Glomerular endothelial cell (primary cell): ENCODE results near the gene MOB3B. TPM values are rescaled to one million over a fixed set of nuclear protein-coding genes. Genes with fewer than 3 reads are reported as not detected.
A peak's percentile ranks its signal among the peaks of the same experiment; 100 is the strongest.

Source experiments
- DNase-seq: peaks from one replicate; pipeline ENCODE4 v3.0.0-alpha.2; 2011; ENCODE audit warnings: low read depth, low spot score; ENCODE audit errors: extremely low read depth
- total RNA-seq: library from RNA; depleted of rRNA; stranded (reverse); fragments of >200 nt; gene quantifications from 2 replicates; pipeline ENCODE4 v1.2.3, GENCODE V29; 2015

Gene MOB3B
- total RNA-seq, 1 donor from 2014 or later, result 0.47 TPM

DNA sequence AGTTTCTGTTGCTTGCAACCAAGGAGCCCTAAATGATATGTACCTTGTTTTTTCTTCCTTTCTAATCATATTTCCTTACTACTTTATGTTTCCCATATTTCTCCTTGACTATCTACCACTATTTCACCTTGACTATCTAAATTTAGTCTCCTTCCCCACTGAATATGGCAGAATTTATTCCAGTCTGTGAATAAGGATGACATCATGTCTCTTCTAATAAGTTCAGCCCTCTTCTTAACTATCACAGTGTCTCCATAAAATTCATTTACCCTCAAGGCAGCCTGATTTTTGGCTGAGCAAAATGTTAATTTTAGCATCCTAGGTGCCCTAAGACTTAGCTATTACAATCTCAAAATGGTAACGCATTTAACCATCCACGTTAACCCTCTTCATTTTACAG is 133.1 kb downstream of the MOB3B start:
- no peak for DNase-seq

DNA sequence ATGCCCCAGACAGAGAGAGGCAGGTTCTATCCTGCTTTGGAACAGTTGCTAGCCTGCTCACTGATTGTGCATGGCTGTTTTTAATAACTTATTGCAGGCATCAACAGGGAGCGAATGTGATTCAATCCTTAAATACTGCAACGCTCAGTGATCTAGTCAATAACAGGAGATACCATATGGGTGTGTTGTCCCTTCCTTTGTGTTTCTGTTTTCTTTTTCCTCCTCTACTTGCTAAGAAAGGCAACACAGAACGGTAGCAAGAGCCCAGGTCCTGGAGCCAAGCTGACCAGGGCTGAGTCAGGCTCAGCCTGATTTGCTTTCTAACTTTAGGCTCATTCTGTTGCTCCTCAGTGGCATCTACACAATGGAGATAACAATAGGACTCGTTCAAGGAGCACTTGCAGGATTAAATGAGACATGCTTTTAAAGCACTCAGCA is 134.1 kb downstream of the MOB3B start:
- DNase-seq, result no peak

DNA sequence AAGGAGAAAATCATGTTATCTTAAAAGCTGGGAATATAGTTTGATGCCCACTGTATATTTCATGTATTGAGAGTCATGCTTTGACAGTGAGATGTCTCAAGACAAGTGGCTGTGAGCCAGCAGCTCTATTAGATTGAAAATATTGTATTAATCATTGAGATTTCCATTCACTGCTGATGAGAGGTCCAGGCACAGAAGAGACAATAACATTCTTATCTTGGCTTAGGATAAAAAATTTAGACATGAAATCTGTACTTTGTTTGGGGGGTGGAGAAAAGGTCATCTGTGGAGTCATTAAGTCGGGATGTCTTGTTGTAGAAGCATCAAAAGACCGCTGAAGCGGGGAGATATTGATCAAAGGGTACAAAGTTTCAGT is 134.8 kb downstream of the MOB3B start:
- no peak for DNase-seq

DNA sequence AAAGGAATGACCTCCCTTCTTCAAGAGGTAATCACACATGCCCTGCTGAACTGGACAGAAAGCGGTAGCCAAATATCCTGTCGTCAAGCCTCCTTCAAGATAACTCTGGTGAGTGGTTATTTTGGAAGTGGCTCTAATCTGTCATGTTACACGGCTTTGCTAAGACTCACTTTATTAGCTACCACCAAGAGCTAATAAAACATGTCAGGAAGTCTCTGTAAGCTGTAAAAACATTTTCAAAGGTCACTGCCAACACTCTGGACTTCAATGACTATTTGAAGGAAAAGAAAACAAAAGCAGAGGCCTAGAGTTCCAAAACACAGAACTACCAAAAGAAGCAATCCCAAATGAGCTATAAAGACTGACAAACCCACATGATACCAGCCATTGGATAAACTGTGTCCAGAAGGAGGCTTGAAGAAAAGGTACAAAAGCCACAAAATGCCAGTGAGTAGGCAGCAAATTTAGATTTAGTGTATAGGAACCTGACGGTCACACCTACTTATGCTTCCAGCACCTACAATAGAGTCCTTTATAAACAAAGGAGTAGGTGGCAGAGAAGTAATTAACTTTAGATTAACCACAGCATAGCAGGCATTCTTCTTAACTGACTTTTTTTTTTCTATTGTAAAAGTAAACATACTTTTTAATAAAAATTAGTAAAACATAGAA is 135.3 kb downstream of the MOB3B start:
- DNase-seq, result peak; percentile 60

DNA sequence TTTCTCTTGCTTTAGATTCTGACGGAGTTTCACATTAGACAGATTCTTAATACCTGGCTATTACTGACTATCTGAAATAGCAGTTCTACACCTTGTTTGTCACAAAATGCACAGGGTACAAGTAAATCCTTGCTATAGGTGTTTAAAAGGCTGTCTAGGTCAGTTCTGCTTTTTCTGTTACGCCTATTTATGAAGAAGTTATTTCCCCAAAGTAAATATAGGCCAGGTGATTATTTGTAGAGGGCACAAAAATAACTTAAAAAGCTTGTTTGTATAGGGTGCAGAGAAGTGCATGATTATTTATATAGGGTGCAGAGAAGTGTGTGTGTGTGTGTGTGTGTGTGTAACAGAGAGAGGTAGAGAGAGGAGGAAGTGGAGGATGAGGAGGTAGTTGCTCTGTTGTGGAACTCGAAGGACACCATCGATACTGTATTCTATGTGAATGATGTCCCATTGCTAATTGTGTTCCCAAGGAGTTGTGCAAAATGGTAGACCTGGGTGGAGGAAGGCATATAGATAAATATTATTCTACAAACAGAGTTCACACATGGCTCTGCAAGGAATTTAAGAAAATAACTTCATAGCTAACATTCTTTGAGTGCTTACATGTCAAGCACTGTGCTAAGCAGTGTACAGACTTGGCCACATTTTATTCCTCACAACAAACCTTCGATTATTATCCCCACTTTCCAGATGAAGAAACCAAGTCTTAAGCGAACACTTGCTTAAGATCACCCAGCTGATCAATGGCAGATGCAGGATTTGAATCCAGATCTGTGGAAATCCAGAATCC is 136.4 kb downstream of the MOB3B start:
- DNase-seq, result no peak

DNA sequence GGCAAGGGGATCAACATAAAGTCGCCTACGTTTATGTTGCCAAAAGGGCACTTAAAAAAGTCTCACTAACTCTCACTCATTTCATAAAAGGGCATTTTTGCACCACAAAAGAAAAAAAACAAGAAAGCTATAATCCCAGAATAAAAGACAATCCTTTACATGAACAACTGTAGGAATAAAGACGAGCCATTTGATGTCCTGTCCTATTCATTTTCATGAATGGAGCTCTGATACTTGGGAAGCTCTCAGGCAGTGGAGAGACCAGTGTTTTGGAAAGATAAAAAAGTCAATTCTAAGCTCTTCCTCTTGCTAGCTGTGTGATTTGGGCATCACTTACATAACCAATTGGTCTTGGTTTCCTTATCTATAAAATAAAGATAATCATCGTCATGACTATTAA is 137.2 kb downstream of the MOB3B start:
- no peak for DNase-seq

DNA sequence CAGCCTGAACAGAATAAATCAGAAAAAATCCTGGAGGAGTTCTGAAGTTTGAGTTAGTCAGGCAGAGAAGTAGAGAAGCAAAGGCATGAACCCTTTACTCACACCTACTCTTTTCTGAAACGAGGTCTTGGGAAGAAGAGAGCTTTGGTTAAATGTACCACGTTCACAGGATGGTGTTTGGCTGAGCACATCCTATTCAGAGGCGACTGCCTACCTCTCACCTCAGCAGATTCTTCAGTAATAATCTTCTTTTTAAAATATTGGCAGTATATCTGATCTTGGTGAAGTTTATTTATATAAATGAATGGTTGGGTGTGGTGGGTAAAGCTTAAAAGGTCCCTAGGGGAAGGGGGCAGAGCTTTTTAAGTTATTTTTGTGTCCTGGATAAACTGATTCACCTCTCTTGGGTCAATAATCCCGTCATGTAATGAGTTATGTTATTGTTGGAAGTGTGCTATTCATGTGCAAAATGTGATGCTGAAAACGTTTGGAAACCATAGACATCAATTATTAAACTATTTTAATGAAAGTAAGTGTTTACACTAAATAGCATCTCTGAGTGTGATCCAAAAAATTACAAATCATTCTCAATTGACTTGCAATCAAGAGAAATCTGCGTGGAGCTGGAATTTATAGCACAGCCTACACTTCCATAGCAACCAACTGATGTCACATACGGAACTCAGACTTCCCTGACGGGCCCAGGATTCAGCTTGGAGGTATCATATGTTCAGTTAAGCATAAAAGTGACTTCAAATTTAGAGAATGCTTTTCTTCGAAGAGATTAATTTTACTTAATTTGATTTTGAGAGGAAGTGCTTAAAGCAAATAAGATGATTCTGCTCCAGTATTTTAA is 138.3 kb downstream of the MOB3B start:
- no peak for DNase-seq

DNA sequence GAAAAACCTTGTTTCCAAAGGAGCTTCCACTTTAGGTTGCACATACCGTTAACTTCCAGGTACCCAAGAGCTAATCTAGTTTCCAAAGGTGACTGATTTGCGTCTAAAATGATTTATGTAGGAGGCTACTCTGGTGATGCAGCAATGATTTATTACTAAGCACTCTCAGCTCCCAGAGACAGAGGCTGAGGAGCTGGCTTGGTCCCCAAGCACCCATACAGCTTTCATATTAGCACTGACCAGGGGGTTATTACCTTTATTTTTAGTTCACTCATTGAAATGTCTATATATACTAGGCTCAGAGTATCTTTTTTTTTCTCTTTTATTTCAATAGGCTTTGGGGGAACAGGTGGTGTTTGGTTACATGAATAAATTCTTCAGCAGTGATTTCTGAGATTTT is 141.5 kb downstream of the MOB3B start:
- DNase-seq, result no peak

DNA sequence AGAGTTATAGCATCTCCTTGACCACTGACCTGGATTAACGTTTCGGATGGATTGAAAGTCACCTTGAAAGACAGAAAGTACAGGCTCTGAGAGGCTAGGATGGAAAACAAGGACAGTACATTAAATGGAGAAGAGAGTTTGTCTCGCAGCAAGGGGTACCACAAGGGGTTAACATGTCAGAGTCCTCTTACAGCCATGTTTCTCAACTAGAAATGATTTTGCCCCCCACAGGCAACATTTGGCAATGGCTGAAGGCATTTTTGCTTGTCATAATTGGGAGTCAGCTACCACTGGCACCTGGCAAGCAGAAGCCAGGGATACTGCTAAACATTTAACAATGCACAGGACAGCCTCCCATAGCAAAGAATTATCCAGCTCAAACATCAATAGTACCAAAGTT is 141.9 kb downstream of the MOB3B start:
- no peak for DNase-seq

DNA sequence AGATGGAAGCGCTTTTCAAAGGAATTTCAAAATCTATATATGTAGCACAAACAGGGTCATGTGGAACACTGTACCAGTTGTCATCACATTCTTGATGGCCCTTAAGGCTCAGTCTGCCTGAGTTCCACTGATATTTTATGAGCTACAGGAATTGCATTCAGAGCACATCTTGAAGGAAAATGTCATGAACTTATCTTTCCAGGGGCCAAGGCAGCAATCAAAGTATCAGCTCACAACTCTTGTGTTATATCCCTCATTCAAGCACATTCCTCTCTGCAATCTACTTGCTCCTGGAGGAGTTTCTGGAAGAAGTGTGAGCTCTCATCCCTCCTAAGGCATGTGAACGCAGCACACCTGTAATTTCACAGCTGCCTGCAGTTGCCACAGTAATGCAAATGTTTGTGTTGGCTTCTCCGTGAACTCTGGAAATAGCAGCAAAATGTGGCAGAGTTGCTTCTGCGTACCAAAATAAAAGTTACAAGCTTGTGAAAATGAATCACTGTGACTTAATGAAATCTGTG is 143.0 kb downstream of the MOB3B start:
- DNase-seq, result no peak

DNA sequence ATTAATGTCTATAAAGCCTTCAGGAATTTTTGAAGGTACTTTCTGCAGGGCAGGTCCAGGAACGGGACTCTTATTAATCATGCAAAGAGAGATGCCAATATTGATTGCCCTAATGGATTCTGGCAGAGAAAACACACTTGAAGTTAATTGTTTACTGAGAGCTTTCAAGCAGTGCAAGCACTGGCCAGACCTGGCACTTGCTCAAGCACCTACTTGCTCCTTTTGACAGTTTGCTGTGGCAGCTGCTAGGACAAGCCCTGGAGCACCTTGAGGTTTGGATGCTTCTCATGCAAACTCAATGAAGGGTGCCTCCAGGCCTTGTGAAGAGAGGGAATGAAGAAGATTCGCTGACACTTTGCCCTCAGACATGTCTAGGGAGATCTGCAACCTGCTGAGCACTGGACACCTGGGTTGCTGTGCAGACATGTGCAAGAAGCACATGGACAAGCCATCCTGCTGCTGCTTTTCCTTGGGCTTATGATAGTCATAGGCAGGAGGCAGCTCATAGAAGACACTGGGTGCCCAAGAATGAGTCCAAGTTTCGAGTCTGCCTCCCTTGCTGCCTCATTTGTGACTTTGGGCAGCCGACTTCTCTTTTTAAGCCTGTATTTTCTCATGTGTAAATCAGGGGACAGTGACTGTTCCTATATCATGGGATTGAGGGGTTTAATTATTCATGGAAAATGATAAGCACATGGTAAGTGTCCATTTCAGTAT is 143.8 kb downstream of the MOB3B start:
- DNase-seq, result no peak

DNA sequence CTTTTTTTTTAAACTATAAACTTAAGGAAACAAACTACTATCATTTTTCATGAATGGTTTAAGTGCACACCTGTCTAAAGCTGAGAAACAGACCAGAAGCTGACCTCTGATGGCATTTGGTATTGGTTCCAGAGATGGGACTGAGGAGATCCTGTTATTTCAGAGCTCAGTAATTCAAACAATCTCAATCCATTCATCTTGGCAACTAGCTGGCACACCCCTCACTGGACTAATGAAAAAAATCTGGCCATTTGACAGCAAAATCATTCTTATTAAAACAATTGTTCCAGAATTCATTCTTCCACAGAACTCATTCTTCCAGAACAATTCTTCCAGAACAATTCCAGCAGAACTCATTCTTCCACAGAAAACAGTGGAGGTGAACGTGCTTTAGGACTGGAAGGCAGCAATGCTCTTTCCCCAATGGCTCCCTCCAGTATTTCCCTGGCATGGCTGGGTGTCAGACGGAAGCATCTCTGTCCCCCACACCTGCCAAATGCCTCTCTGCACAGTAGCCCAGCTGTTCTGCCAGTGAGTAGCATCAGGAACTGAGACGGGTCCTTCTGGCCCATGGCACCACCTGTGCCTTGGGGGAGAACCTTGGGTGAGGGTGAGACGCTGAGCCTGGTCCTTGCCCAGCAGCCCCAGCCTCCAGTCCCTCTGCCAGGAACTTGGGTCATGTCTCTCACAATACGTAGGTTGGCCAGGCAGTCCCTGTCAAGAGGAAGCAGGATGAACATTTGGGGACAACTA is 145.2 kb downstream of the MOB3B start:
- DNase-seq, result no peak

DNA sequence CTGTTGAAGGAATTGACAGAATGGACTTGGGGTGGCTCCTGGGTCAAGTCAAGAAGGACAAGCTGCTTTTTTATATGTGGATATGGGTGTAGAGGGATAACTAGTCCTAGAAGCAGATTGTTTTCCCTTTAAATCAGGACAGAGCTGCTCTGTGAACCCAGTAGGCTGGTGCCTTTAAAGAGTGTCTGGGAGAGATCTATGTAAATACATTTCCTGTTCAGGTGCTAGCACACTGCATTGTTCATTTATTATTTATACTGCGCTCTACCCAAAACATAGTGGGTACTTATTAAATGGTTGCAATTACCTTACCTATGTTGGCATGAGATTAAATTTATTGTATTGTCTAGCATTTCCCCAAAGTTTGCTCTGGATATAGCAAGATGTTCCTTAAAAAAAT is 146.1 kb downstream of the MOB3B start:
- DNase-seq, result no peak

DNA sequence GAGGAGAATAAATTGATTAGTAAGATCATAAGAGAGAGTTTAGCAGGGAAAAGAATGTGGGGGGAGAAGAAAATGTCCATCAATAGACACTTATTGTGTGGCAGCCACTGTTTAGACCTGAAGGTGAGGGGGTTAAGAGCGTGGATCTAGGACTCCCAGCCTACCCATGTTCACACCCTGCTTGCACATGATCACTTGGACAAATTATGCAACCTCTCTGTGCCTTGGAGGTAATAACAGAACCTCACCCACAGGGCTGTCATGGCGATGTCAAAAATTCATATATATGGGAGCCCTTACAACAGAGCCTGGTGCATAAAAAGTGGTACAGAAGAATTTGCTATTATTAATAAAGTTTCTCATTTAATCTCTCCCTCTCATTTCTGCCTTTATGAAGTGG is 146.6 kb downstream of the MOB3B start:
- DNase-seq, result no peak

DNA sequence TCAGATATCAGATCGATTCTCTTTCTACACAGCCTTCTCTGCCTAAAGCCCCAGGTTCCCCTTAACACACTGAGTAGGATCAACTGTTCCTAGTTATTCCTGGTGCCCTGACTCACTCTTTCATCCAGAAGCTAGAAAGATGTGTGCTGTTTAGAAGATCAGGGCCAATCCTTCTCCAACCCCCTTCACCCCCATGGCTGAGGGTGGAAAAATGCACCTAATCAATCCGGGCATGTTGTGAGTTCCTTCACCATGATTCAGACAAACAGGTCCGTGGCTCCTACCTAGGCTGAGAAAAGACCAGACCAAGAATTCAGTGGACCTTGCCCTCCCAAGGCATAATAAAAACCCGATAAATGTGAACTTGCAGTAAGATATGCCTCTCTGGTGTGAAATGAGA is 147.3 kb downstream of the MOB3B start:
- DNase-seq, result no peak

DNA sequence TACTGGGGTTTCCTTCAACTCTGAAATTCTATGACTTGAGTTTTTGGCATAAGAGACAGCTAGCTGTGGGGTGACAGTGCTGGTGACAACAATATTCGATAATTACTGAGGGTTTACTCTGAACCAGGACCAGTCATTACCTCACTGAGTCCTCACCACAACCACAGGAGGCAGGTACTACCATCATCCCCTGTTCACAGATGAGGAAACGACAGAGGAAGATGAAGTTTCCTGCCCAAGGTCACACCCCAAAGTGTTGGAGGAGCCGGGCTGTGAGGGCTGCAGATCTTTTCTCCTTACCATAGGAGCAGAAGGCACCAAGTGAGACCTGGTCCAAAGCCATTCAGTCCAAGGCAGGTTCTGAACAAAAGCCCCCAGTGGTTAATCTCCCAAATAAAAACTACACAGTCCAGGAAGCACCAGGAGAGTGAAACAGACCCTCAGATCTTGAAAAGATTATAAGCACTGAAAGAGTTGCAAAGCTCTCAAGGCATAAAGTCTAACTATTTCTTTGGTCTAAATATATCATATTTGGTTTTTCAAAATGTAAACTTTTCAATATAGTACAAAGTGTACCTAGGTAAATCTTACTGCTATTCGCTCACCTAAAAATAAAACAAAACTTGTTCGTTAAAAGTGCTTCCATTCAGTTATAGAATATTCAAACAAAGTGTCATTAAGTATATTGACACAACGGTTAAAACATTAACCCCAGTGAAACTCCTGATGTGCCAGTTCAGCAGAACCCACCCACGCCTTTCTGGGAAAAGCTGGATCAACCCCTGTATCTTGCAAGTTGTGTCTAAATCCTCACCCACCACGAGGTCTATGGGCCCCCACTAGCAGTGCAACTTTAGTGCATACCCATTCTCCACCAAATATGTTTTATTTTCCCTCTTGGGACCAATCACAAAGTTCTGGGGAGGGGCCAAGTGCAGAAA is 150.0 kb downstream of the MOB3B start:
- DNase-seq, result no peak

DNA sequence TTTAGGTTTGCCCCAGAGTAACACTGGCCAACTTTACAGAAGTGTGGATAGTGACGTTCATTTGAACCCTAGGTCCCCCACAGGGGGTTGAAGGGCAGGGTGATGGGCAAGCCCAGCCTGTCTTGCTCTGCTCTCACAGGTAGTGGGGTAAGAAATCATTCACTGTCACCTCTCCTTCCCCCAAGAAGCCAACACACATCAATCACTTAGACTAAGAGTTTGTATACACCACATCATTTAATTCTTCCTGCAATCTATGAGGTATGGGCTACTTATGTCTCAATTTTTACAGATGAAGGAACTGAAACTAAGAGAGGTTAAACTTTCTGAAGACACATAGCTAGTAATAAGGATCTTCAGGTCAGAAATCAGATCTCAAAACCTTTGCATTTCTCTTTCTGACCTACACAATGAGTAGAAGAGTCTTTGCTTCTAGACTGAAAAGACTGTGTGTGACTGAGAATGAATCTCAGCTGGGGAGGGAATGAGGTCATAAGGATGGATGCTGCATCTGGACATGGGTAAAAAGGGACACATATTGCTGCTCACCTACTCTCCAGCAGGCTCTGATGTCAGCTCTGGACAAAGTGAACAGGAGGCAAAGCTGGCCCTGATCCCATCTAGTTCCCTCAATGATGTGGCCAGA is 151.7 kb downstream of the MOB3B start:
- DNase-seq, result no peak

DNA sequence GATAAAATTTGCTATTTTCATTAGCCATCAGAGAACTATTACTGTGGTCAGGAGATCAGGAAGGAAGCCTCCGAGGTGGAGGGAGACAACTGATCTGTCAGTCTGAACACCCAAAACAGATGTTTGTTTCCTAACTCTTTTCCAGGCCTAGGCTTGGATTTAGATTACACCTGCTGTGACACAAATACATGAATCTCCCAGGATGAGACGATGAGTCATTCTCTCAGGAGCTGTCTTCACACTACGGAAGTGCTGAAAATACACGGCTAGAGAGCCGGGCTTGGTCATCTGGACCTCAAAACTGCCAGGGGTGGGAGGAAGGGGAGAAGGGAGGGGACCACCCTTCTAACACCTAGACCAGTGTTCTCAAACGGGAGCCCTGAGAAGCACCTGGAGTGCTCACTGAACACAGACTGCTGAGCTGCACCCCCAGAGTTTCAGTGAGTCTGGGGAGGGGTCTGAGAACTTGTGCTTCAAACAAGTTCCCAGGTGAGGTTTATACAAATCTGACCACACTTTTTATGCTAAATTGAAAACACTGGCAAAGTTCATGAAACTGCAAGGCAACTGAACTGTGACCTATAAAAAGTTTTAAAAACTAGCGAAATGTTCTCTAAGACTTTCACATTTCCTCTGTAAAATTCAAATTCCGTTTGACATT is 152.3 kb downstream of the MOB3B start:
- DNase-seq, result no peak
